HG03039 (cell line): ENCODE data around the gene LGALS3BP.

Experiments used
- ATAC-seq: cut with Tn5 transposase; IDR thresholded peaks from one replicate; pipeline ENCODE4 v1.9.1; 2021; ENCODE audit warnings: mild to moderate bottlenecking, moderate library complexity; ENCODE audit not compliant: unreplicated experiment

LGALS3BP gene

DNA sequence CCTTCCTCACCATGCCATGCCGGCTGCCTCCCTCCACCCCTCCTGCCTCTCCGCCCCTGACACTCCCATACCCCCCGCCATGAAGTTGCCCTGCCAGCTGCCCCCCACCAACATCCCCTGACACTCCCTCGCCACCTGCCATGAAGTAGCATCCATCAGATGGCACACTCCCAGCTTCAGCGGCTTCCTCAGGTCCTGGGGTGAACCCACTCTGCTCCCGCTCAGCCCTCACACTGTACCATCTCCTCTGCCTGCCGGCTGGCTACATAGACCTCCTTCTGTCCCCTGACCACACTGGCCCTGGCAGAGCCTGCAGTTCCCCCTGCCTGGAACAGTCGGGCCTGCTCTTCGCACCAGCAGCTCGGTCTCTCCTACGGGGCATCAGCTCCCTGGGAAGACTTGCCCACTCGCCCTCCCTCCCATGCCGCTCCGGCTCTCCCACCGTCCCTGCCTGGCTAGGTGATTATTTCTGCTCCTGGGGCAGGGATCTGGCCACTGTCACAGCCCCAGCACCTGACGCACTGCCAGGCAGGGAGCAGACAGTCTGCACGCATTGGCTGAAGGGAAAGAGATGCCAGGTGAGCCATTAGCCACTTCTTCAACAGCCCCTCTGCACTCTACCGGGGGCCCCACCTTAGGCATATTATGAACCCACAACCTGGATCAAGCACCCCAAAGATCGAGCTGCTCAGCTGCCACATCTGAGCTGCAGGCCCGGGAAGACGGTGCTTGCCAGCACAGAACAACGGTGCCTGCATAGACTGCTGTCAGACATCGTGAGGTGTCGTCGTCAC, 20.9 kb upstream of the LGALS3BP start:
- ATAC-seq = no peak

DNA sequence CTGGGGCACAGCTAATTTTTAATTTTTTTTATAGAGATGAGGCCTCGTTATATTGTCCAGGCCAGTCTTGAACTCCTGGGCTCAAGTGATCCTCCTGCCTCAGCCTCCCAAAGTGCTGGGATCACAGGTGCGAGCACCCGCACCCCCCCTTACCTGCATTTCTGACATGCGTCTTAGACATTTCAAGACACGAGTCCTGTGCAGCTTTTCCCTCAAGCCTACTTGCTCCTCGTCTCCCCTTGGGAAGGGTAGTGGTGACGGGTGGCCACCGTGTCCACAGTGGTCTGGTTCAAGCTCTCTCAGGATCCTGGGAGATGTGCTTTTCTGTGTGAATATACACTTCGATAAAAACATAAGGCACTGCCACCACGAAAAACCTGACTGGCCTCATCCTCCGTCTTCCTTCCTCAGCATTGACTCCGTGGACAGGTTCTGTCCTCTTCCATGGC, 20.2 kb upstream of the LGALS3BP start:
- ATAC-seq = no peak

DNA sequence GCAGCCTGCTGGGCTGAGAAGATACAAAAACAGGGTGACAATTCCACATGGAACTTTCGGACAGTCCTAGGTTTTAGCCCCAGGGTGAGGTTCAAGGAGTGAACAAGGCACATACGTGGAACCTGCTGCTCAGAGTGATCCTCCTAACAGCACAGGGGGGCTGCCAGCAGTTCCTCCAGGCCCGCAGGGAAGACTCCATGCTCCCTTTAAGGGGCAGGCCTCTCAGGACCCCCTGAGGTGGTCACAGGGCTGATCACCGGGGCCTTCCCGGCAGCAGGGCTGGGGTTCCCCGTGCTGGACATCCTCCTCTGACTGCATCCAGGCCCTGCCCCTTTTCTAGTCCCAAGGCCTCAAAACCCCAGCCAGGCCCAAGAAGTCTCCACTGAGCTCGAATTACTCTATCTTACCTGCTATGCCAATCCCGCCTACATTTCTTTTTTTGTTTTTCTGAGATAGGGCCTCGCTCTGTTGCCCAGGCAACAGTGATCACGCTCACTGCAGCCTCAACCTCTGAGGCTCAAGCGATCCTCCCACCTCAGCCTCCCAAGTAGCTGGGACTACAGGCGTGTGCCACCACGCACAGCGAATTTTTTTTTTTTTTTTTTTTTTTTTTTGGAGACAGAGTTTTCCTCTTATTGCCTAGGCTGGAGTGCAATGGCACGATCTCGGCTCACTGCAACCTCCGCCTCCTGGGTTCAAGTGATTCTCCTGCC, 19.5 kb upstream of the LGALS3BP start:
- ATAC-seq = no peak

DNA sequence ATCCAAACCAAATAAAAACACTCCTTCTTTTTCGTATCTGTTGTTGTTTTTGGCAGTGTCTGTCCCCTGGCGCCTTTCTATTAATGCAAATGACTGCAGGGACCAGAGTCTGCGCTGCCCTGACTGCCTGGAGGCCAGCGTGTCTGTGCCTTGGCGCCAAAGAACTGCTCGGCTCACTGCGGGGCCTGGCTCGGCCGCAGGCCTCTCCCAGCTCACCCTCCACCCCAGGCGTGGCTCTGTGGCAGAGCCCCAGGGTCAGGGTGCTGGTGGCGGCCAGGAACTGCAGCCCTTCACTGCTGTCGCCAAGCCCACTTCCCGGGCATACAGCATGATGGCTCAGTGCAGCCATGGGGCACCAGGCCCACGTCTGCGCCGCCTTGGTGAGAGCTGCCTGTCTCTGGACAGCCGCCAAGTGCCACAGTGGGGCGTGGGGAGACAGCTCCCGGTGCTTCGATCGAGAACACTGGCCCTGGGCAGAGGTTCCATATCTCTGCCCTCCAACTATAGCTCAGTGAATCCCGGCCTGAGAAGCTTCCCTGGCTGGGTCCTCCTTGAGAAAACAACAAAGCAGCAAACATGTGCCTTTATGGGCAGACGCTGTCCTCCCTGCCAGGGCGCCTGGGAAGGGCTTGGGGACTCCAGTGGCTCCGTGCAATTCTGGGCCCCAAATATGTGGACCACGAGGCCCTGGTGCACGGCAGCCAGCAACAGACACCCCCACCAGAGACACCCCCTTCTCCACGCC, 18.8 kb upstream of the LGALS3BP start:
- ATAC-seq = no peak

DNA sequence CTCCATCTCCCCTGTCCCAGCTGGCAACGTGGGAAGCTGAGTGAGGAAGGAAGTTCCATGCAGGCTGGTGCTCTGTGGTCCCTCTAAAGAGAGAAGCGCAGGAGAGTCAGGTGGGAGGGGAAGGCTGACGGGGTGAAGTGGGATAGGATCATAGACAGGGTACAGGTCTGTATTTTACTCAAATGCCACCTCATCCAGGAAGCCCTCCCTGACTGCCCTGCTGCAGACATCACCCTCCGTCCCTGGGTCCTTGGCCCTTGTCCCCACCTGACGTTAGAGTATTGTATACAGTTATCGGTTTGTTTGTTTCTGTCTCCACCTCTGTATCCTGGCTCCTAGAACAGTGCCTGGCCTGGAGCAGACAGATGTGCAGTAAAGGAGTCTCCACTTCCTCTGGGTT, 18.2 kb upstream of the LGALS3BP start:
- no peak for ATAC-seq

DNA sequence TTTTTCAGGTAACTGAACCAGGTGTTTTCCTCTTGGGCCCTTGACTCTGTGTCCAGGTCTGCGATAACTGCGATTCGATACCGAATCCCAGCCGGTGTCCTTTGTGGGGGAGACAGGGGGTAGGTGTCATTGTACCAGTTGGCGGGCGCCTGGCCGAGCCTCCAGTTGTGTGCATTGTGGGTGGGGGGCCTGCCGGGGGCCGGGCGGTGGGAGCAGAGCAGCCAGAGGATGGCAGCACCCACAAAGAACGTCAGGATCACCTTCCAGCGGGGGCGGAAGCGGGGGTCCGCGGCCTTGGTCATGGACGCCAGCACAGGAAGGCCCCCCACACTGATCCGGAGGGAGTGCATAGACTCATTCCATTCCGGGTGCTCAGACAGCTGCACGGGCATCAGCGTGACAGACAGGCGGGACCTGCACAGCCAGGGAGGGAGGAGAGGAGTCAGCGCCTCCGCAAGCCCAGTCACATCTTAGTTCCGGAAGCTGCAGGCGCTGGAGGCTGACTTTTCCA, 17.6 kb upstream of the LGALS3BP start:
- ATAC-seq = no peak

DNA sequence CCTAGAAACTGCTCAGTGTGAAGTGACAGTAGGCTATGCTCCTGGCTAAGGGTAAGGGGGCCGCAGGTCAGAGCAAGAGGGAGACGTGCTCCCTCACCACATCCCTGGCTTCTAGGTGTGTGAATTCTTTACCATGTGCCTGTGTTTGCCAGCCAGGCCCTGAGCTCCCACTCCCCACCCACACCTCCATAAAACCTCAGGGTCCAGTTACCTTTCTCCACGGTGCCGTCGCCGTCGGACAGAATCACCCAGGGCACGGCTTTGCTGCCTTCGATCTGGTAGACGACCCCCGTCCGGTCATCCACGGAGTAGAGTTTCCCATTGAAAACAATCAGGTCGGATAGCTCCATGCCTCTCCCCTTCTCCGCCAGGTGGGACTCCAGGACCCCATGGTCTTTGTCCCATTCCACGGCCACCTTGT, 17.1 kb upstream of the LGALS3BP start:
- no peak for ATAC-seq

DNA sequence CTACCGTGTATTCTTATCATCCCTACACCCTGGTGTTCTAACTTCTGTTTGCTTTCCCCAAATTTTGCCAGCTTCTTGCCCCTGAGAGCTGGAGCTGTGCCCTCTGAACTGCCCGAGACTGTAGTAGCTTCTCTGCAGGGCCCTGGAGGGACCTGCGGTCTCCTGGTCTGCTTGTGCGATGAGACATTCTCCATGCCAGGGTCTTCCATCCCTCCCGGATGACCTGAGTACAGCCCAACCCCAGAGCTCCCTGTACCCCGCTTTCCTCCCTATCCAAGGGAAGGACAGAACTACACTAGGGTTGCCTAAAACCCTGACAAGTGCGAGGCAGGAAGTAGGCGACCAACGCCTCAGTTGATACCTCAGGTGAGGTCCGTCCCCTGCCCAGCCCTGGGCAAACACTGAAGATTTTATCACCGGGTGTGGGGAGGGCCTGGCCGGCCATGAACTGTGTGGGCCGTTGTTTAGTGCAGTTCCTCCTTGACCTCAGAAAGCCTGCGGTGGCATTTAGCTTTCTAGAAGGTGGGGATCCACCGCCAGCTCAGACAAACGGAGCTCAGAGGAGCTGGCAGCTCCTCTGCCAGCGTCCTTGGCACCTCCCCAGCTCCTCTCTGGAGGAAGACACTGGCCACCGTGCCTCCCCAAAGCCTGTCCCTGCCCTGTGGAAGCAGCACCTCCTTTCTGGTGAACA, 16.2 kb upstream of the LGALS3BP start:
- ATAC-seq = no peak

DNA sequence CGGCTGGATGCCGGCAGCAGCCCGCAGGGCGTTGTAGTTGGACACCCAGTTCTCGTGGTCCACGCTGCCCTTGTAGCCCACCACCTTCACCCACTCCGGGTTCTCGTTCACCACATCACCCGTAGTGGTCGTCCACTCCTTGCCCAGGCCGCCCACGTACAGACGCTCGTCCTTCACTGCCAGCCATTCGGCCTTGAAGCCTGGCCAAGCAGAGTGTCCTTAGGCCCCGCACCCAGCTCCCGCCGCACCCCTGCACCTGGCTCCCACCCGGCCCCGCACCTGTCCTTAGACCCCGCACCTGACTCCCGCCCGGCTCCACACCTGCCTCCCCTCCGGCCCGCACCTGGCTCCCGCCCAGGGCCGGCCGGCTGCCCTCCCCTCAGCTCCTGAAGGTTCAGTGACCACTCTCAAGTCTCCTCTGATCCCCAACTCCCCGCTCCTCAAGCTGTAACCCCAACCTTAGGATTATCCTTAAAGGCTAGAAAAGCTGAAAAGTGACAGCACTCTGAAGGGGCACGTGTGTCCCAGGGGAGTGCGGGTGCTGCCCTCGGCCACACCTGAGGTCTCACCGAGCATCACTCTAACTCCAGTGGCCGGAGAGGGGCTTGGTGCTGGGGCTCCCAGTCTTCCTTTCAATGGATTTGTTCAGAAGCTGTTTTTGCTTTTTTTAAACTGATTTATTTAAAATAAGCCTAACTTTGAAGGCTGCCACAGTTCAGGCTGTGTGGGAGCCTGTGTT, 15.5 kb upstream of the LGALS3BP start:
- no peak for ATAC-seq

DNA sequence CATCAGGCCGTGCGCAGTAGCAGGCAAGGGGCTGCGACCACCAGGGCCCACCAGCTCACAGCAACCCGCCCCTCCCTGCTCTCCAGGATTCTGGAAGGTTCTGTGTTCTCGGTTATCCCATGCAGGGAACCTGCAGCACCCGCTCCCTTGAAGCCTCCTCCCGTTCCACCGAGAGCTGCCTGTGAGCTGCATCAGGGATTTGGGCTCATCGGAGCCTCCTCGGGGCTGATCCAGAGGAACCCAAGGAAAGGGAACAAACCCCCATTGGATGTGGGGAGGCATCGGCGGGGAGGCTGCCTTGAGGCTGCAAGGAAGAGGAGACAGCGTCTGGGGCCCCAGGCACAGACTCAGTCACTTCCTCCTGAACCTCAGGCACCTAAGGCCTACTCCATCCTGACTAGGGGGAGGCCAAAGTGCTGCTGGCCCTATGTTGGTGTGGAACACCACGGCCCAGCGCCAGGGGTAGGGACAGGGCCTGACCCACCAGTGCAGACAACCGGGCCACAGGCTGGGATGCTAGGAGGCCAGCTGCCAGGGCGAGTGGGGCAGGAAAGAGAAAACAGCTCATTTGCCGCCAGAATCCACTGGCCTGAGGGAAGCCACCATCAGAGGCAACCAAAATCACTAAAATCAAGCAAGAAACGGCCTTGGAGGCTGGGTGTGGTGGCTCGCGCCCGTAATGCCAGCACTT, 14.4 kb upstream of the LGALS3BP start:
- no peak for ATAC-seq

DNA sequence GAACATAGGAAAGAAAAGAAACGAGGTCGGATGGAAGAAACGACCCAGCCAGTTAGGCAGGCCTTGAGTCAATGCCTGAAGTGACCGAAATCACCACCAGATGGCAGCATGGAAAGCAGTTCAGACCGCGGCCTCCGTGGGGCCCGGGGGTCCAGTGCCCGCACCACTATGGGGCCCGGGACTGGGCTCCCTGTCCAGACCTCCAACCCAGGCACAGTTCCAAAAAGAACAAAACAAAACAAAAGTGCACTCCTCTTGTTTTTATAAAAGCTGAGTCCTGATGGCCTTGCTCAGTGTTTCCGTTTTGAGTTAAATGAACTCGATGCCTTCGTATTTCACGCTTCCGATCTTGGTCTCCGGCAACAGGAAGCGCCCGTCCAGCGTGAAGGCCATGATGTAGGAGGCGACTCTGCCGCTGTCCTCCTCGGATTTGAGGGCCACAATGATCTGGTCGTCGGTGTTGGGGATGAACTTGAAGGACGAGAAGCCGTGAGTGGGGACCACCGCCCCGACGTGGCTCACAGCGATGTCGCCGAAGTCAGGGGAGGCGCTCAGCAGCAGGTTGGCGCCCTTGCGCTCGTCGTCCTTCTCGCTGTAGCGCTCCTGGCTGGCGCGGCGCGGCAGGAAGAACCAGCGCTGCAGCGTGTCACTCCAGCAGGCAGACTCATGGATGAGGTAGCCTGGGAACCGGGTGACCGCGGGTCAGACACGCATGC, 13.7 kb upstream of the LGALS3BP start:
- ATAC-seq = no peak

DNA sequence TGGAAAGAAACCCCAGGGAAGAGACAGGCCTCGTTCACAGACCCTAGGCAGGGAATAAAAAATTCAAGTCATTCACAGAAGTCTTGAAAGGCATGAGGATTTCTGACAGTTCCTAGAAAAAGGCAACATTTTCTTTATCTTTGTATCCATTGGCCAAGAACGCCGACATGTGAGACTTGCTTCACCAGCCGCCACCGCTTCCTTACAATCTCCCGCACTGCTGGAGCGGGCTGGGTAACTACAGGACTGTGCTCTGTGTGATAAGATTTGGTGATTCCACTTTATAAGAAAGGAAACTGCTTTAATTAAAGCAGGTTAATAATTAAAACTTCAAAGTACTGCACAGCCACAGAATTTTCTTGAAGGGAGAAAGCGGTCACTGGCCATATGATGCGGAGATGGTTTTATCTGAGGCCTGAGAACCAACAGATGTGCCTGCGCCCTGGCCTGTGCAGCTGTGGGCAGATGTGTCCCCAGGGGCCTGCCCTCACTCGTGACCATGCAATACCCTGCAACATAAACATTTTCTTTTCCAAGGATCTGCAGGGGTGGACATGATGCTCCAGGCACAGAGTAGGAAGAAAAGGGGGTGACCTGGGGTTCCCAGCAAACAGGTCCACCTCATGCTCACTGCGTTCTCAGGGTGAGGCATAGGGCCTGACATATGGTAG, 13.0 kb upstream of the LGALS3BP start:
- no peak for ATAC-seq

DNA sequence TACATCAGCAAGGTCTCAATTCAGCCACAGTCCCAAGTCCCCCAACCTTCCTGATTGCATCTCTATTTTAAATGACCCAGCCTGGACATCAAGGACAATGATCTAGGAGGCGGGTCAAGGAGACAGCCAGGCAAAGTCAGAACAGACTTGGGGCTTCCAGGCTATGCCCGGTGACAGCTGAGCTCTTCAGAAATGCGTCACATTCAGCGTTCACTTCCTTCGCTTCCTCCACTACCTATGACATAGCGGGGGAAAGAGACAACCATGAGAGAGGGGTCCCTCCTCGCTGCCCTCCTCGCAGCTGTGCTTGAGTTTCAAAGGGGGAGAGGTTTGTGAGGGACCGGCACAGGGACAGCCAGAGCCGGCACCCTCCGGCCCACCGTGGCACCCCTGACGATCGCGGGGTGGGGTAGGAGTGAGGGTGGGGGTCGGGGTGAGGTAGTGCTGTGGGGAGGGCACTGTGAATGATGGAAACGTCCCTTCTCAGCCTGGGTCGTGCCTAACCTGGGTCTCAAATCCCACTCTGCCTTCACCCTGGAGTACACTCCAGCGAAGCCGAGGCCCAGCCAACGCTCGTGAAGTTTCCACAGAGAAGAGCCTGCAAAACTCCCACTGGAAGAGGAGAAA, 12.3 kb upstream of the LGALS3BP start:
- ATAC-seq = no peak

DNA sequence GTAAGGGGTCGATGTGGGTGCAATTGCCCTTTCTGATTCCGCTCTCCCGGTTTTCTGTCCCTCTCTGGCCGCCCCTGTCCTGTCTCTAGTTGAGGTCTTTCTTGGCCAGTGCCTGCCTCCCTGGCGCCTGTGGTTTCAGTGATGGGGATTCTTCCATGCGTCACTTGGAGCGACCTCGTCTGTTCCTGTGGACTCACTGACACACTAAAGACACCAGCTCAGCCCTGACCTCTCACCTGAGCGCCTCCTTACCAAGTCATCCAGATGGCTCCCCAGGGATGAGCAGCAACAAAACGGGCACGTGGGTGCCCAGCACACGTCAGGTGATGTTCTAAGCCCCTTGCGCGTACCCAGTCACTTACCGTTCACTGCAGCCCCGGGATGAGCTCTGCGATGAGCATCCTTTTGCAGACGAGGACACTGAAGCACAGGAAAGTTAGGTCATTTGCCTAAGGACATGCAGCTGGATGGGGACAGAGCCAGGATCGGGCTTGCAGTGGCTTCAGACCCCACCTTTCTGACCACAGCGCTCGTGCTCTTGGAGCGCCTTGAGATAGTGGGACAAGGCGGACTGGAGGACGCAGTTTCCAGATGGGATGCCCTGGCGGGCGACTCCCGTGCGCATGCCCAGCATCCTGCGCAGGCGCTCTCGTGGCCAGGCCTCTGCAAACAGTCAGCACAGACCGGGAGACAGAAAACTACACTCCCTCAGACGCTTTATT, 11.5 kb upstream of the LGALS3BP start:
- ATAC-seq = no peak

DNA sequence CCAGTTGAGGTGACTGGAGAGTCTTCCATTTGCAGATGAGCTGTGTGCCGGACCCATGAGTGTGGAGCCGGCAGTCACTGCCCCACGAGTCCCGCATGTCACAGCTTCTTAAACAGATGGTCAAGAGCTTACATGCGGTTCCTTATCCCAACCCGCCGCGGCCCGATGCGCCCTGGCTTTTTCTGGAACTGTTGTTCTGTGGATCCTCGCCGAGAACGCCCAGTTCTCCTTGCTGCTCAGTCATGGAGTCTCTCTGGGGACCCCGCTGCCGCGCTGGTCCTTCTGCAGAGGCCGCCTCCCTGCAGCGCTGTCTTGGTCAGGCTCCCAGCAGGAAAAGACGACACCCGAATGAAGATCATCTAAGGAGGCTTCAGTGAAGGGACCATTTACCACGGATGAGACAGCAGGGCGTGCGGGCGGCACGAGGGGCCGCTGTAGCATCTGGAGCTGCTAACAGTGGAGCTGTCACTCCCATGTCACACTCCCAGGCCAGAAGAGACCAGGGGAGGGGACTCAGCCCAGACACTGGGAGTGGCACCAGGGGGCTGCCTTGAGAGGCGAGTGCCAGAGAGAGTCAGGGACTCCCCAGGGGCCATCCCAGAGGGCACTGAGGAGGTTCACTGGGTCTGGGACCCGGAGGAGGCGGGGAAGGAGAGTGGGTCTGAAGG, 10.8 kb upstream of the LGALS3BP start:
- ATAC-seq = no peak

DNA sequence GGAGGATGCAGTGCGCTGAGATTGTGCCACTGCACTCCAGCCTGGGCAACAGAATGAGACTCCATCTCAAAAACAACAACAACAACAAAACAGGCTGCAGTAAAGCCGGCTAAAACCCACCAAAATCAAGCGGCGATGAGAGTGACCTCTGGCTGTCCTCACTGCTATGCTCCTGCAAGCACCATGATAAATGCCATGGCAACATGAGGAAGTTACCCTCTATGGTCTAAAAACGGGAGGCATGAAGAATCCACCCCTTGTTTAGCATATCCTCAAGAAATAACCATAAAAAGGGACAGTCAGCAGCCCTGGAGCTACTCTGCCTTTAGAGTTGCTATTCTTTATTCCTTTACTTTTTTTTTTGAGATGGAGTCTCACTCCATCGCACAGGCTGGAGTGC, 8.4 kb upstream of the LGALS3BP start:
- ATAC-seq = no peak
